HK-2 (cell line): ENCODE data around the gene AMIGO3.
"Not testable (repeated sequence)": the region's sequence is repeated elsewhere in the genome, so short reads cannot be mapped to it uniquely, and the experiment has no call there.

Experiments used
- DNase-seq: peaks from one replicate; pipeline ENCODE4 v3.0.0-alpha.2; 2018; ENCODE audit not compliant: unreplicated experiment

The AMIGO3 gene, protein sequence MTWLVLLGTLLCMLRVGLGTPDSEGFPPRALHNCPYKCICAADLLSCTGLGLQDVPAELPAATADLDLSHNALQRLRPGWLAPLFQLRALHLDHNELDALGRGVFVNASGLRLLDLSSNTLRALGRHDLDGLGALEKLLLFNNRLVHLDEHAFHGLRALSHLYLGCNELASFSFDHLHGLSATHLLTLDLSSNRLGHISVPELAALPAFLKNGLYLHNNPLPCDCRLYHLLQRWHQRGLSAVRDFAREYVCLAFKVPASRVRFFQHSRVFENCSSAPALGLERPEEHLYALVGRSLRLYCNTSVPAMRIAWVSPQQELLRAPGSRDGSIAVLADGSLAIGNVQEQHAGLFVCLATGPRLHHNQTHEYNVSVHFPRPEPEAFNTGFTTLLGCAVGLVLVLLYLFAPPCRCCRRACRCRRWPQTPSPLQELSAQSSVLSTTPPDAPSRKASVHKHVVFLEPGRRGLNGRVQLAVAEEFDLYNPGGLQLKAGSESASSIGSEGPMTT

DNA sequence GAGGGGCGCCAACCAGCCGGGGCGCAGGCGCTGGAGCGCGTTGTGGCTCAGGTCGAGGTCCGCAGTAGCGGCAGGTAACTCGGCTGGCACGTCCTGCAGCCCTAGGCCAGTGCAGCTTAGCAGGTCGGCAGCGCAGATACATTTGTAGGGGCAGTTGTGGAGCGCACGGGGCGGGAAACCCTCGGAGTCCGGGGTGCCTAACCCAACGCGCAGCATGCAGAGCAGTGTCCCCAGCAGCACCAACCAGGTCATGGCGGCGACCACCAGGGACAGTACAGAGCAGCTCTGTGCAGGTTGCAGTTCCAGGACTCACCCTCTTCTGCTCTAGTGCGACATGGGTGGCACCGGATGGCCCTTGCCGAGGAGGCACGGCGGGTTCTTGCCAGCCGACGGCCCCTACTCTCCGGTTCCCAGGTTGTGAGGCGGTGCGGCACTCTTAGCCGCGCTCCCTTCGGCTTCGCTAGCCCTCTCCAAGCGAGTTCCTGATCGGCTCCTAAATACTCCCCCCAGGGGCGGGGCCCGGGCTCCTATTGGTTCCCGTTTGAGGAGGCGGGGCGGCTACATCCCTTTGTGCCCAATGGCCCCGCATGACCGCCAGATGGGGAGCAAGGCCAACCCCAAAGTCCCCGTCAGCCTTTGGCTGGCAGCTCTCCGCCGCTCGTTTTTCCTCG is at the start of gene AMIGO3:
TSS of gene AMIGO3 (minus strand) at position 471 of the 671 bp plus-strand sequence. CDS start at position 252, 219 bp downstream.
- no peak for DNase-seq

DNA sequence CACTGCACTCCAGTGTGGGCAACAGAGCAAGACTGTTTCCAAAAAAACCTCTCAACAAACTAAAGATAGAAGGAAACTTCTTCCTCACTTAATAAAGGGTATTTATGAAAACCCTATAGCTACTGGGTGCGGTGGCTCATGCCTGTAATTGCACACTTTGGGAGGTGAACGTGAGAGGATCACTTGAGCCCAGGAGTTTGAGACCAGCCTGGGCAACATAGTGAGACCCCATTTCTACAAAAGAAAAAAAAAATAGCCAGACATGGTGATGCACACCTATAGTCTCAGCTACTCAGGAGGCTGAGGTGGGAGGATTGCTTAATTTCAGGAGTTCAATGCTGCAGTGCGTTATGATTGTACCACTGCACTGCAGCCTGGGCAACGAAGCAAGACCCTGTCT is 44.5 kb upstream of the AMIGO3 start:
- DNase-seq, result no peak

DNA sequence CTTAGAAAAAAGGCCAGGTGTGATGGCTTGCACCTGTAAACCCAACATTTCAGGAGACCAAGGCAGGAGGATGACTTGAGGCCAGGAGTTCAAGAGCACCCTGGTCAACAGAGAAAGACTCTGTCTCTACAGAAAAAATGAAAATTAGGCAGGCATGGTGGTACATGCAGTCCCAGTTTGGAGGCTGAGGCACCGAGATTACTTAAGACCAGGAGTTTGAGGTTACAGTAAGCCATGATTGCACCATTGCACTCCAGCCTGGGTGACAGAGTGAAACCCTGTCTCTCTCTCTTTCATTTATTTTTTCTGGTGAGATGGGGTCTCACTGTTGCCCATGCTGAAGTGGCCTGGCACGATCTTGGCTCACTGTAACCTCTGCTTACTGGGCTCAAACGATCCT is 42.2 kb upstream of the AMIGO3 start:
- no peak for DNase-seq

DNA sequence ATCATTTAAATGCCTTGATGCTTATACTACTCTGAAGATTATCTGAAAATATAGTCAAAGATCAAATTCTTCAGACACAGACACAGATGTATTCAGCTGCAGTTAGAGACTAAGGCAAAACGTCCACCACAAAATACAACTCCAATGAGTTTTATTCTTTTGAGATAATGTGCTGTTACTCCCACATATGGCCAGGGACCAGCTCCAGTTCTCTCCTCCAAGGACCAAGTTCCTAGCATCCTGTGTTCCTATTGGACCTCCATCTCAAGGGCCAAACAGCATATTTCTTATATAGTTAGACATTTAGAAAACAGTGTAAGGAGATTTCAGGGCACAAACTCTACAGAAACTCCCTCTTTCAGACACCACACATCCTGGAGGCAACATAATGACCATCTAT is 39.7 kb upstream of the AMIGO3 start:
- DNase-seq, result no peak

DNA sequence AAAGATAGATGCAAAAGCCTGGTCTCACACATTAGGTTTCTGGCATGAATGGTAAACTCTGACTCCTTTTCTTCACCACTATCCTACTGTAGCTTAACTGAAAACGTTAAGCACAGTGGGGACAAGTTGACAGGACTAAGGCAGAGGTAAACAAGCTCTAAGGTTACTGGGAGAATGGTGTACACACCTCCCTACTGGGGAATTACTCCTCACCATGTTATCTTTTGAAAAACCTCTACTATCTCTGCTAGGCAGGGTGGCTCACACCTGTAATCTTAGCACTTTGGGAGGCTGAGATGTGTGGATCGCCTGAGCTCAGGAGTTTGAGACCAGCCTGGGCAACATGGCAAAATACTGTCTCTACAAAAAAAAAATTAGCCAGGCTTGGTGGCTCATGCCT is 37.7 kb upstream of the AMIGO3 start:
- DNase-seq, result no peak

DNA sequence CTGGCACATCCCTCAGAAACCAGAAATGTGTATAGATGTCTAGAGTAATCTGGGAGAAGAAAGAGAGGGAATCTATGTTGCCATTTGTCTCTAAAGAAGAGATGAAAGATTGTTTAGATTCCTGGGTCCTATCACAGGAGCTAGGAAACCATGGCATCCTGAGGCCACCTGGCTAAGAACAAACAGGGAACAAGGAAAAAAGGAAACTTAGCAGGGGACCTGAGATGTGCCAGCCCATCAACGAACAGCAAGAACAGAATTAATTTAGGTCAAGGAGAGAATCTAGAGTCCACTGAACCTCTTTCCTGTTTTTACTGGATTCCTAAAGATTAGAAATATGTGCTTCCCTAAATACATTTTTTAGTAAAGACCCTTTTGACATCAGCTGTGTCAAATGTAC is 36.6 kb upstream of the AMIGO3 start:
- DNase-seq, result no peak

DNA sequence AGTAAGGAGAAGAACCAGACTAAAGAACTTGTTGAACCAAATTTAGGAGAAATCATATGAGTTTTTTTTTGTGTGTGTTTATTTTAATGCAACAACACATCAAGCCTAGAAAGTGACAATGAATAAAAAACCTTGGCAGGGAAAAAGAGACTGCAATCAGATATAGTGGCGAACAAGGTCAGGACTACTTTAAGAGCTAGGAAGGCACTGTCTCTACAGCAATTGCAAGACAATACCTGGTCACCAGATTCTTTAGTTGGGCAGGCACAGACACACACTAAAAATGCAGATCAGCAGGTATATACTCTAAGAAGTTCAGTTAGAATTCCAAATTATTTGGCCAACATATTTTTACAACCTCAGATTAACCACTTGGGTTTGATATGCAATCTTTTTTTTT is 35.1 kb upstream of the AMIGO3 start:
- DNase-seq, result no peak

DNA sequence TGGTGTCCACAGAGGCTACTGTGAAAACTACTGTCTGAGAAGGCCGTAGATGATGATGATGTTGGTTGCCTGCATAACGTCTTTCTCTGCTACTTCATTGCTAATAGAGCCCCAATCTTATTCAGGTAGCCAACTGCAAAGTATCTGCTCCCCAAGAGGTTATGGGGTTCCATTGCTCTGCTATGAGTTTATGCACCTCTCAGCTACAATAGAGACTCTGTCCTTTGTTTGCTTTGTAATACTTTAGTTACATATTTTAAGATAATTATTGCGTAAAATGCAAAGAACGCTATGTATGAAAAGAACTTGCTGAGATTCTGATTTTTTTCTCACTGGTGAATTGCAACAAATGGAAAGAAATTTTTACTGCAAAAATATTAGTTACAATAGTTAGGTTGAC is 32.0 kb upstream of the AMIGO3 start:
- DNase-seq, result no peak

DNA sequence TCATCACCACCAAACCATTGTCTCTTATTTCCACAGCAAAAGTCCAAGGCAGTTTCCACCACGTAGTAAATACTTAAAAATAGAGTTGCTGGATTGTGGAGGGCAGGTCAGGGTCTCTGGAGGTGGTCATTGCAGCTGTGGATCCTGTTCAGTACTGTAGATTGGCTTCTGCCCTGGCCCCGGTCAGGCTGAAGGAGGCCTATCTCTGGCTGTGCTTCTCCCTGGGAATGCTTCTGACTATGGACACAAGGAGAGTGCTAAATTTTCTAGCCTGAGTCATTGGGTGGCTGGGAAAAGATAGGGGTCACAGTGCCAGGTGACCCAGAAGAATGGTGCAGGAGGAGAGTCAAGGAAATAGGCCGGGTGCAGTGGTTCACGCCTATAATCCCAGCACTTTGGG is 30.6 kb upstream of the AMIGO3 start:
- DNase-seq, result no peak

DNA sequence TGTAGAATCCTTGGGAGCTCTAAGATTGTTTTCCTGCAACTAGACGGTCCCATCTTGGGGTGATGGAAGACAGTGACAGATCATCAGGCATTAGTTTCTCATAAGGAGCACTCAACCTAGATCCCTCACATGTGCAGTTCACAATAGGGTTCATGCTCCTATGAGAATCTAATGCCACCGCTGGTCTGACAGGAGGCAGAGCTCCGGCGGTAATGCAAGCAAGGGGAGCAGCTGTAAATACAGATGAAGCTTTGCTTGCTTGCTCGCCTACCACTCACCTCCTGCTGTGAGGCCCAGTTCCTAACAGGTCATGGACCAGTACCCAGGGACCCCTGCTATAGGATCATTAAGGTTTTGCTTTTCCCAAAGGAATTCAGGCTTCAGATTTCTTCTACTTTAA is 29.4 kb upstream of the AMIGO3 start:
- not testable (repeated sequence) for DNase-seq

DNA sequence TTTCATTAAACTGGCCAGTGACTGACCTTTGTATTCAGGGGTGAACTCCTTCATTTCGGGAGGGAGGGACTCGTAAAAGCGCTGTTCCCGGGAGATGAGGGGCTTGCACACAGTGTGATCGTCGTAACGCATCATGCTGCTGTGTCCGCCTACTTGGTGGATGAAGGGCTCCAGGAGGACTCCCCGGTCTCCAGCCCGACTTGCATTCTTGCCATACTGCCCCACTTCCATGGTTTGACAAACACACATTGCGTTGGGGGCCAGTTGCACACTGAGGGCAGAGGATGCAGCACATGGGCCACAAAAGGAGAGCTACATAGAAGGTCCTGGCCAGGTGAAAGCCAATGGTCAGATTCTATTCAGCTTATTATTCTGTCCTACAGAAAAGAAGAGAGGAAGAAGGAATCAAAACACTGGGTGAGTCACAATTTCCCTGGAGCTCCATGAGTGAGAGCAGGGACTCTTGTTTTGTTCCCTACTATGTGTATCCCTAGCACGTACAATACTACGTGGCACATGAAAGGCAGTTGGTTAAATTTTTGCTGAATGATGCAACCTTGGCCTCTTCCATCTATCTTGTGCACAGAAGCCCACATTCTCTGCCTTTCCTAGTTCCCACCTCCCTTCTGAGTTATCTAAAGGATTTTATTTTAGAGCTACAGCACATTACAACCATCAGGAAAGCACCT is 28.5 kb upstream of the AMIGO3 start:
- DNase-seq, result no peak

DNA sequence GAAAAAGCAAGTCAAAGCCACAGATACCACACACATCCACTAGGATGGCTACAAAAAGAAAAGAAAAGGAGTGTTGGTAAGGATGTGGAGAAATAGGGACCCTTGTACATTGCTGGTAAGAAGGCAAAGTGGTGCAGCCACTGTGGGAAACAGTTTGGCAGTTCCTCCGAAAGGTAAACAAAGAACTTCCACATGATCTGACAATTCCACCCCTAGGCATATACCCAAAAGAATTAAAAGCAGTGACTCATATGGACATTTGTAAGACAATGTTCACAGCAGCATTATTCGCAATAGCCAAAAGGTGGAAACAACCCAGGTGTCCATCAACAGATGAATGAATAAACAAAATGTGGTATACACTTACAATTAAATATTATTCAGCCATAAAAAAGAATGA is 26.5 kb upstream of the AMIGO3 start:
- DNase-seq, result no peak

DNA sequence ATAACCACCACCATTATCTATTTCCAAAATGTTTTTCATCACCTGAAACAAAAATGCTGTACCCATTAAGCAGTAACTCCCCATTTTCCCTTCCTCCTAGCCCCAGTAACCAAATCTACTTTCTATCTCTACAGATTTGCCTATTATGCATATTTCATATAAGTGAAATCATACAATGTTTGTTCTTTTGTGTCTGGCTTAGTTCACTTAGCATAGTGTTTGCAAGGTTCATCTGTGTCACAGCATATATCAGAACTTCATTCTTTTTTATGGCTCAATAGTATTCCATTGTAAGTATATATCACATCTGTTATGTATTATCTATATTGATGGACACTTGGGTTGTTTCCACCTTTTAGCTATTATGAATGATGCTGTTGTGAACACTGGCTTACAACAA is 20.9 kb upstream of the AMIGO3 start:
- DNase-seq, result no peak

DNA sequence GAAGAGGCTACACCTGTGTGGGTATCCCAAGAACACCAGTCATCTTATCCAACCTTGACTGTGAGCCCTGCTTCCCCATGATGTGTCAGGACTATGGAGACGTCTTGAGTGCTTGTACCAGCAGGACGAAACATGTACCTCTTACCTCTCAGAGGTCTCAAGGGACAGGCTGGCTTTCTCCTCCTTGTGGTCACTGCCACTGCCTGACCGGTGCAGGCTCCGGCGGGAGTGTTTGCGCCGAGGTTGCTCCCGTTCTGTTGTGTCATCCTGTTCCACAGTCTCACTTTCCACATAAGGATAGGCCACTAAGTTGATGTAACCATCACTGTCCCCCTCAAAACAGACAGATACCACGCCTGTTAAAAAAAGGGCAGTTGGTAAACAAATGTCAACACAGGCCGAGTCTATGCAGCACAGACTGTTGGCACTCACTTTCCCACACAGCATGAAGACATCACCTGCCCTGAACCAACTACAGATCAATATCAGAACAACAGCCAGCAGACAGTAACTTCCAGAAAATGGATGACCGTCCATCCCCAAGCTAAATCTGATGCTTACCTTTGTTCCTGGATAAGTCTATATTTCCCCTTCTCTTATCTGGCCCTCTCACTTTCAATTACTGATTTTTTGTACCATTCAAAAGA is 18.7 kb upstream of the AMIGO3 start:
- DNase-seq, result no peak

DNA sequence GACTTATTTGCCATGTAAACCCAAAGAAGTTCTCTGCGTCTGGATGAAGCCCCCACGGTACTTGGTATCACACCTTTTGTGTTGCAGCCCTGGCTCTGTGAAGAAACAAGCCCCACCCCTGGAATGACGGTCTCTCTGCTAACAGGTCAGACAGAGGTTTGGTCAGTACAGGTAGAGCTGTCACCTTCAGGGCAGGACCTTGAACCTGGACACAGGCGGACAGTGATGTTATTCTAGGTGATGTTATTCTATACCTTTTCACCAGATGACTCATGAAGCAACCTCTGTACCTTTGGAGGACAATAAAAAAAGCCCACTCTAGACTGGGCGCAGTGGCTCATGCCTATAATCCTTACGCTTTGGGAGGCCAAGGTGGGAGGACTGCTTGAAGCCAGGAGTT is 15.3 kb upstream of the AMIGO3 start:
- no peak for DNase-seq

DNA sequence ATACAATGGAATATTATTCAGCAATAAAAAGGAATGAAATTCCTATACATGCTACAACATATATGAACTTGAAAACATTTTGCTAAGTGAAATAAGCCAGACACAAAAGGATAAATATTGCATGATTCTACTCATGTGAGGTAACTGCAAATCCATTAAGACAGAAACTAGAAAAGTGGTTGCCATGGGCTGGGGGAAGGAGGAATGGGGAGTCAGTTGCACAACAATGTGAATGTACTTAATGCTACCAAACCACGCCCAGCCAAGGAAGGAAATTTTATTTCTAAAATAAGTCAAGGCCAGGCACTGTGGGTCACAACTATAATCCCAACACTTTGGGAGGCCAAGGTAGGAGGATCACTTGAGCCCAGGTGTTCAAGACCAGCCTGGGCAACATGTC is 14.1 kb upstream of the AMIGO3 start:
- DNase-seq, result no peak

DNA sequence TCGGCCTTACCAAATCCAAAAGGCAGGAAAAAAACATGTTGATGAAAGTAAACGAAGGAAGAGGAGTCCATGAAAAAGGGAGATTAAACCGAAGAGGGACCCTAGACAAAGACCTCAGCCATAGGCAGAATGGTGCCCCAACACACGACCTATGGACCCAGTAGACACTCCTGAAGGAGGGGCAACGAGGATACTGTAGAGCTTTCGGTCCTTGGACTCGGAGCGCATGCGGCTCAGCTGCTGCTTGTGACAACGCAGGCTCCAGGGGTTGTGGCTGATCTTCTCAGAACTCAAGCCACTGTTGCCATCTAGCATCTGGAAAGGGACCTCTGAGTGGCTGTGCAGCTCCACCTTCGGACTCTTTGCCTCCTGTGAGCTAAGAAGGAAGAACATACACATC is 13.1 kb upstream of the AMIGO3 start:
- DNase-seq, result no peak

DNA sequence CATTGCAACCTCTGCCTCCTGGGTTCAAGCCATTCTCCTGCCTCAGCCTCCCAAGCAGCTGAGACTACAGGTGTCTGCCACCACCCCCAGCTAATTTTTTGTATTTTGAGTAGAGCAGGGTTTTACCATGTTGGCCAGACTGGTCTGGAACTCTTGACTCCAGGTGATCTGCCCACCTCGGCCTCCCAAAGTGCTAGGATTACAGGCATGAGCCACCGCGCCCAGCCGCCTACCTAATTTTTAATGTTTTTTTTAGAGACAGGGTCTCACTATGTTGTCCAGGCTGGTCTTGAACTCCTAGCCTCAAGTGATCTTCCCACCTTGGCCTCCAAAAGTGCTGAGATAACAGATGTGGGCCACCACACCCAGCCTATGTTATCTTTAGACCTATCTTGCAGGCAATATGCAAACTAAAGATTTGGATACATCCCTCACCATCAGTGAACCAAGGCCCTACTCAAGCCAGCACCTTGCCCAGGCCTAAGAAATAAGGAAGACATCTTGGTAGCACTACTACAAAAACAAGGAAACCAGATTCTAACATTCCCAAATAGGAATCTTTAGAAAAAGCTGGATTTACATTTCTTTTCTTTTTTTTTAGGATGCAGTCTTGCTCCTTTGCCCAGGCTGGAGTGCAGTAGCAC is 10.6 kb upstream of the AMIGO3 start:
- DNase-seq, result no peak

DNA sequence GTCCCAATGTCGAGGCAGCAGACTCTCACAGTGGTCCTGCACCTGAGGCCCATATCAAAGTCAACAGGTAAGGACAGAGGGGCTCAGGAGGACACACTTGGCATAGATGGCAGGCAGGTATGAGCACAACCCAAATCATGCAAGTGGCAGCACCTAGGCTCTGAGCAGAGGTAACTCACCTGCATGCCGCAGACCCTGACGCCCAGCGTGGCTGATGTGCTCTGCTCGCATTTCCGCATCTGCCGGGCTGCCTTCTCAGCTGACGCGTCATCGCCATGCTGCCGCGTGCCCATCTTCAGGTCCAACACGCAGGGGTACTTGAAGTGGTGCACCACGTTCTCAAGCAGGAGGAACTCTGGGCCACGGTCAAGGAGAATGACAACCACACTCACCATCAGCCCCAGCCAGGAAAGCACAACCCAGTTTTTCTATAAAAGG is 8.5 kb upstream of the AMIGO3 start:
- no peak for DNase-seq

DNA sequence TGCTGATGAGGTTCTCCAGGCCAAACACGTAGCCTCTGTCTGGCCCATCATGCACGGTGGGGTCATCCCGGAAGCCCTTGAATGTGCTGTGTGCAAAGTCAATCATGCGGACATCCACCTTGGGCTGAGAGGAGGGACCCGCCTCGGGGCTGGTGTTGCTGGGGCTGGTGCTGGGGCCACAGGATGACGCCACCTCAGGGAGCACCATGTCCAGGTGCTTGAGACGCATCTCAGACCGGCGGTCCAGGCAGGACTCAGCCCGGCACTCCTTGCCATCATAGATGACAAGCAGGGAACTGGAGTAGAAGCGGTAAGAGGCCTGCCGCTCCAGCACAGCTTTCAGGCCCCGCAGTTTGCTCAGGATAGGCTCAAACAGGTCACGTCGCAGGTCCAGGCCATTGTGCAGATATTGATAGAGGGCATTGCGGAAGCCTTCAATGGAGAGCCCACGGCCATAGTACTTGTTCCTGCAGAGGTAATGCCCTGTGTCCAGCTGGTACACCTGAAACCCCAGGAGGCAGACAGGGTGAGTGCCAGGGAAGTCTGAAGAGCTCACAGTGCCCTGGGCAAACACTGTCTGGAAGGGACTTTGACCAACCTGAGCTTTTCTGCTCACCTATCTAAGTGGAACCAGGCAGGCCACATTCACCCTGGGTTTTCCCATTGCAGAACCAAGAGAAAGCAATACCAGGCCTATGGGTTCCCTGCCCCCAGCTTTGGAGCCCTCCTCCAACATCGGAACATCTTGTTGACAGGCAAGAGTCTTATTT is 7.9 kb upstream of the AMIGO3 start:
- no peak for DNase-seq
